Mammary epithelial cell (primary cell): Measurements from ENCODE around the gene KCNG1.

Experiments used
- EZH2 ChIP-seq: IDR thresholded peaks from 2 replicates; pipeline ENCODE4 v1.6.1; 2012; ENCODE audit warnings: low read length, inconsistent platforms, borderline replicate concordance
- TF ChIP-seq, protein P1 (sequence below), 2 donors: IDR thresholded peaks in 1 of 2; conservative IDR thresholded peaks in 1 of 2; 2 replicates each; pipeline ENCODE4 v1.5.1; 2011 to 2012; ENCODE audit warnings: inconsistent platforms in 2 of 2, low read length in 2 of 2, mild to moderate bottlenecking in 2 of 2, control low read depth in 1 of 2, low read depth in 1 of 2; ENCODE audit not compliant: insufficient read depth in 1 of 2; ENCODE audit errors: extremely low read depth in 1 of 2

DNA sequence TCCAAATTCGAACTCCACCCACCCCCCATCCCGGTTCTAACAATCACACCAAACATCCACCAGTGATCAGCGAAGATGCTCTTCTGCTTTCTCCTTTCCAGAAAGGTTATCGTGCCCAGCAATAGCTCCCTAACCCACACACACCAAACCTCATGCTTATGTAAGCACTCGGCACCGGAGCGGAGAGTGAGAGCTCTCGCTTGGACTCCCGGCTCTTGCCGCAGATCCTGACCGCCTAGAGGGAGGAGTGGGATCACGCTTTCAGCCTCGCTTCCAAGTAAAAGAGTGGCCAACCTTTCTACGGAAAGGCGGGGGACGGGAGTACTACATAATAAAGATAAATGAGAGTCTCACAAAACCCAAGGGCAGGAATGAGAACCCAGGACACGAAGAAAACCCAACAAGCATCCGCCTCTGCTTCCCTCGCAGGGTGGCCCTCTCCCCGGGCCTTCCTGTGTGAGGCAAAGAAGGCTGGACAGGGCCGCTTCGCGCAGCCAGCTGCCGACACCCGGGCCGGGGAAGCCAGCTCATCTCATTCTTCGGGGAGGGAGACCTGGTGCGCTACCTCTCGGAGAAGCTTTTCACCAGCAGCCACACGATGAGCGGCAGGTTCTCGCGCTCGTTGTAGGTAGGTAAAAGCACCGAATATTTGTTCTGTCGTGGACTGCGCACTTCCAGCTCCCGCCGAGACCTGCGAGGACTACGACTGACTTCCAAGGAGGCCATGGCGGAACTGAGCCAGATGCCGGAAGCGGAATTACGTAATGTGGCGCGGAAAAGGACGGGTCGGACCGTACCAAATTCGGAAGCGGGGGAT, 64.9 kb downstream of the KCNG1 start, which contains the start of gene DPM1:
- TF ChIP-seq, protein P1, sequence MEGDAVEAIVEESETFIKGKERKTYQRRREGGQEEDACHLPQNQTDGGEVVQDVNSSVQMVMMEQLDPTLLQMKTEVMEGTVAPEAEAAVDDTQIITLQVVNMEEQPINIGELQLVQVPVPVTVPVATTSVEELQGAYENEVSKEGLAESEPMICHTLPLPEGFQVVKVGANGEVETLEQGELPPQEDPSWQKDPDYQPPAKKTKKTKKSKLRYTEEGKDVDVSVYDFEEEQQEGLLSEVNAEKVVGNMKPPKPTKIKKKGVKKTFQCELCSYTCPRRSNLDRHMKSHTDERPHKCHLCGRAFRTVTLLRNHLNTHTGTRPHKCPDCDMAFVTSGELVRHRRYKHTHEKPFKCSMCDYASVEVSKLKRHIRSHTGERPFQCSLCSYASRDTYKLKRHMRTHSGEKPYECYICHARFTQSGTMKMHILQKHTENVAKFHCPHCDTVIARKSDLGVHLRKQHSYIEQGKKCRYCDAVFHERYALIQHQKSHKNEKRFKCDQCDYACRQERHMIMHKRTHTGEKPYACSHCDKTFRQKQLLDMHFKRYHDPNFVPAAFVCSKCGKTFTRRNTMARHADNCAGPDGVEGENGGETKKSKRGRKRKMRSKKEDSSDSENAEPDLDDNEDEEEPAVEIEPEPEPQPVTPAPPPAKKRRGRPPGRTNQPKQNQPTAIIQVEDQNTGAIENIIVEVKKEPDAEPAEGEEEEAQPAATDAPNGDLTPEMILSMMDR (conservative IDR thresholded peaks at IDR 0.05 in 1 of 2, IDR thresholded peaks at IDR 0.05 in 1 of 2; ENCODE audit: extremely low read depth in 1 of 2, insufficient read depth in 1 of 2, low read depth in 1 of 2, low read length in 2 of 2): no peak
- TF ChIP-seq EZH2: no peak
